Fibroblast of skin of right quadriceps (primary cell): ENCODE data around the gene GPR119.
A peak's percentile ranks its signal among the peaks of the same experiment; 100 is the strongest.
"Not testable (repeated sequence)": the region's sequence is repeated elsewhere in the genome, so short reads cannot be mapped to it uniquely, and the experiment has no call there.

Experiments
- DNase-seq: peaks from one replicate; pipeline ENCODE4 v3.0.0-alpha.2; 2013

GPR119 gene

GRCh38 chrX:130385520-130385919 is at the start of gene GPR119:
TSS of gene GPR119 (minus strand) at chrX:130385674. CDS start at chrX:130385447, 227 bp downstream.
- no peak for DNase-seq

- DNase-seq: not testable (repeated sequence)
Observed at GRCh38 chrX:130429236-130429635, 43.8 kb upstream of the GPR119 start.

- DNase-seq: no peak
Observed at GRCh38 chrX:130426531-130426930, 41.1 kb upstream of the GPR119 start.

GRCh38 chrX:130419263-130419662 is 33.8 kb upstream of the GPR119 start:
- no peak for DNase-seq

GRCh38 chrX:130418740-130419139 is 33.3 kb upstream of the GPR119 start:
- DNase-seq: no peak

- DNase-seq: no peak
Observed at GRCh38 chrX:130418066-130418465, 32.6 kb upstream of the GPR119 start.

DNA sequence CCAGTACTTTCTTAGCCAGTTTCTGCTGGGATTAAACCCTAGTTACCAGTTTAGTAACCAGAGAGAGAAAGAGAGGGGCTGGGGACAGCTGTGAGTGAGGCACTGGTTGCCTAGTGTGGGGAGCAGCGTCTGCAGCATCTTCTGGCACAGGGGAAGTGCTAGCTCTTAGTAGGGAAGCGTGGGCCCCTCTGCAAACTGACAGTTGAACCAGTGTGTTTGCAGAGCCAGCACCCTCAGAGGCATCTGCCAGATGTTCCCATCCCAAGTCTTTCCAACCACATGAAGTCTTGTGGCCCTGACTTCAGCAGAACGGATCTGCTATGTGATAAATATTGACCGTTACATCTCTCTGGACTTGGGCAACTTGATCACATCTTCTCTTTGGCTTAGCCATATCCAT is 31.3 kb upstream of the GPR119 start:
- no peak for DNase-seq

GRCh38 chrX:130415201-130415600 is 29.7 kb upstream of the GPR119 start:
- DNase-seq: no peak

- DNase-seq: no peak
Observed at GRCh38 chrX:130414800-130415199, 29.3 kb upstream of the GPR119 start.

DNA sequence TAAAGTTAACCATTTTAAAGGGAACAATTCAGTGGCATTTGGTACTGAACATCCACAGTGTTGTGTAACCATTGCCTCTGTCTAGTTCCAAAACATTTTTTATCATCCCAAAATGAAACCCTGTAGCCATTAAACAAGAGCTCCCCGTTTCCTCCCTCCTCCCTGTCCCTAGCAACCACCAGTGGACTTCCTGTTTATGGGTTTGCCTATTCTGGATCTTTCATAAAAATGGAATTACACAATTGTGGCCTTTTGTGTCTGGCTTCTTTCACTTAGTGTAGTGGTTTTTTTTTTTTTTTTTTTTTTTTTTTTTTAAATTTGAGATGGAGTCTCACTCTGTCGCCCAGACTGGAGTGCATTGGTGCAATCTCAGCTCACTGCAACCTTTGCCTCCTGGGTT is 27.9 kb upstream of the GPR119 start:
- no peak for DNase-seq

- DNase-seq: no peak
Observed at GRCh38 chrX:130402208-130402684, 16.8 kb upstream of the GPR119 start.

GRCh38 chrX:130401415-130402207 is 16.1 kb upstream of the GPR119 start, which contains the start of gene RBMX2:
TSS of gene RBMX2 (plus strand) at chrX:130401987. CDS start at chrX:130402033, 46 bp downstream.
- DNase-seq: peak; percentile 71

DNA sequence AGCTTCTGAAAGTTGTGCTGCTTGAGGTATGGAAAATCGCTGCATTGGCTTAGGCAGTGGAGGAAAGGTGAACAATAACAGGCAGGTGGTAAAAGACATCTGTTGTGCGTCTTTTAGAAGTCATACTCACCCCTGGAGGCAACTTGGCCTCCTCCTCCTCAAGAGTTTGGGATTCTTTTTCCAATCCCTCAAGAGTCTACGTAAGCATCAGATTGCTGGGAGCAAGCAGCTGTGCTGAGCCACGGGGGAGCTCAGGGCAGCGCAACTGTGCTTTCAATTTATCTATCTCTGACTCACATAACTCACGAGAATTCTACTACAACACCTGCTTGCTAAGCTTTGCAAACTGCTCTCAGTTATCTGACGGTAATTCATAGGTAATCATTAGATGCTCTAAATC is 9.9 kb upstream of the GPR119 start:
- no peak for DNase-seq

DNA sequence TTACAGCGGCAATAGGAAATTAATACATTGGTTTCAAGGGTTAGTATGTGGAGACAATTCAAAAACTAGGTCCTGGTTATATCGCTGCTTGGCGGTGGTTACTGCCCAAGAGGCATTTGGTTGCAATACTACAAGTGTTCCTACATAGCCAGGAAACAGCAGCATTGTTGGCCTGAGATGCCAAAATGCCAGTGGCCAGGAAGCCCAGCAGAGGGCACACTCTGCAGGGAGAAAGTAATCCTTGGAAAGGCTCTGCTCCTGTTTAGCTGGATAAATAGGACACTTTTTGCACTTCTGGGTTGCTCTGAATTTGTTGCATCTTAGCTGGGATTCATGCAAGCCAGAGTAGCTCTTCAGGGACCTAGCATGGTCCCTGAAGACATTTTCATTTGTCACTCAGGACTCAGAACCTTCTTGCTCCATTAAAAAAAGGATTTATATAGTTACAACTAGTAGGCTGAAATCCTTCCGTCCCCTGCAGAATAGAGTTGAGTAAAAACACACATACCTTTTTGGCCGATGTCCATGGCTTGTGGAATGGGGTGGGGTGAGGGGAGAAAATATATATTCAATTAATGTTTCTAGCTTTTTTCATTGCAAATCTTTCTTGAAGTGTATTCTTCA is 8.1 kb upstream of the GPR119 start:
- peak; percentile 32 for DNase-seq

DNA sequence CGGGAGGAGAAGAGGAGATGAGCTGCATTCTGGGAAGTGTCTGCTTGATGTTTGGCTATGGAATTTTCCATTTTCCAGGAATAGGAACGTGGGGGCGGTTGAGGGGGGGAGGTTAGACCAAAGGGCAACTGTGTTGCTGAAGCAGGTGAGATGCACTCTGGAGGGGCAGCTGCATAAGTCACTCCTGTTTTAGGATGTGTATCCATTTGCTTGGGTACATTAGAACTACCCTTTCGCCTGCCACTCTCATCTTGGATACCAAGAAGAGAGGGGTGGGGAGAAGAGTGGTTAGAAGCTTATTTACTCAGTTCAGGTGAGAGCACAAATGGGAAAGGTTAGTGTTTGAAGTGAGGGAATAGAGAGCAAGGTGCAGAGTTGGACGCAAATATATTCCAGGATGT is 934 bp upstream of the GPR119 start:
- no peak for DNase-seq

DNA sequence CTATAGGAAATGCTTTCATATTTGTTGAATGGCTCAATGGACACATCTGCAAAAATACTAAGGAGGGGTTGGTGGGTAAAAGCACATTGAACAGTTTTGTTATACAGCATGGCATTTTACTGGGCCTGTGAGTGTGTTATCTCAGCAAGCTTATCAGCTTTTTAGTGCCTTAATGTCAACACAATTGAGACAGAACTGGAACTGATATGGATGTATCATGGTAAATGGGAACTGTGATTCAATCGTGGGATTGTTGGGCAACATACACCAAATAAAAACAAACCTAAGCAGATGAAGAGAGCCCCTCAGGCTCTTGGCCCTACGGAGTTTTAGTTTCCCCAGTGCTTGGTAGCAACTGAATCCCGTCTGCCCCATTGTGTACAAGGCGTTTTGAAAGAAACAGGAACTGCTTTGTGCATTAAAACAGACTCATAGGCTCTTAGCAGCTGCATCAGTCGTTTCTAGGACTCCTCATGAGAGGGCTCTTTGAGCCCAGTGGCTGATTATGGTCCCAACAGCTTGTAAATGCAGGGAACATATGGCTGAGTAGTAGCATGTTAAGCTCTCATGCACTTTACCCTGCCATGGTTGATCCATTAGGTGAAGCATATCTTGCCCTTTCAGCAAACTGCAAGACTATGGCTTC is 7.3 kb downstream of the GPR119 start:
- no peak for DNase-seq

- DNase-seq: no peak
Observed at GRCh38 chrX:130376077-130376476, 9.4 kb downstream of the GPR119 start.

DNA sequence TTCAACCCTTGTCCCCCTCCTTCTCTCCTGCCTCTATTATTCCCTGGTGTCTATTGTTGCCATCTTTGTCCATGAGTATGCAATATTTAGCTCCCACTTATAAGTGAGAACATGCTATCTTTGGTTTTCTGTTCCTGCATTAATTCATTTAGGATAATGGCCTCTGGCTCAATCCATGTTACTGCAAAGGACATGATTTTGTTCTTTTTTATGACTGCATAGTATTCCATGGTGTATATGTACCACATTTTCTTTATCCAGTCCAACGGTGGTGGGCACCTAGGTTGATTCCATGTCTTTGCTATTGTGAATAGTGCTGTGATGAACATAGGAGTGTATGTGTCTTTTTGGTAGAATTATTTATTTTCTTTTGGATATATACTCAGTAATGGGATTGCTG is 33.4 kb downstream of the GPR119 start:
- not testable (repeated sequence) for DNase-seq

DNA sequence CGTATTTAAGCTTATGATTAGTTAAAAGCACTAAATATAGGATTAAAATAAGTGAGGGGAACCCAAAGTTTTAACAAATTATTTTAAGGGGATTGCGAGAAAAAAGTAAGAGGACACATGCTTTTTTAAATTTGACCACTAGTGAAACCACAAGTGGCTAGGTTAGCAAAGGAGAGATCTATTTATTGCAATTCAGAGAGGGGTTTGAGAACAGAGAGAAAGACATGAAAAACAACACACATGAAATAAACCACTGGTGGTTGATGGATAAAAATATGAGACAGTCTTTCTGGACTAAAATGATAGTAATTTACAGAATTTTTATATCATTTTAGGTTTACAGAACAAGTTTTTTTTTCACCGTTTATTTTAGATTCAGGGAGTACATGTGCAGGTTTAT is 33.9 kb downstream of the GPR119 start:
- DNase-seq: no peak

- DNase-seq: peak; percentile 65
Observed at GRCh38 chrX:130347321-130347720, 38.2 kb downstream of the GPR119 start.

- no peak for DNase-seq
Observed at GRCh38 chrX:130343411-130343810, 42.1 kb downstream of the GPR119 start.

GRCh38 chrX:130340271-130340670 is 45.2 kb downstream of the GPR119 start:
- no peak for DNase-seq

DNA sequence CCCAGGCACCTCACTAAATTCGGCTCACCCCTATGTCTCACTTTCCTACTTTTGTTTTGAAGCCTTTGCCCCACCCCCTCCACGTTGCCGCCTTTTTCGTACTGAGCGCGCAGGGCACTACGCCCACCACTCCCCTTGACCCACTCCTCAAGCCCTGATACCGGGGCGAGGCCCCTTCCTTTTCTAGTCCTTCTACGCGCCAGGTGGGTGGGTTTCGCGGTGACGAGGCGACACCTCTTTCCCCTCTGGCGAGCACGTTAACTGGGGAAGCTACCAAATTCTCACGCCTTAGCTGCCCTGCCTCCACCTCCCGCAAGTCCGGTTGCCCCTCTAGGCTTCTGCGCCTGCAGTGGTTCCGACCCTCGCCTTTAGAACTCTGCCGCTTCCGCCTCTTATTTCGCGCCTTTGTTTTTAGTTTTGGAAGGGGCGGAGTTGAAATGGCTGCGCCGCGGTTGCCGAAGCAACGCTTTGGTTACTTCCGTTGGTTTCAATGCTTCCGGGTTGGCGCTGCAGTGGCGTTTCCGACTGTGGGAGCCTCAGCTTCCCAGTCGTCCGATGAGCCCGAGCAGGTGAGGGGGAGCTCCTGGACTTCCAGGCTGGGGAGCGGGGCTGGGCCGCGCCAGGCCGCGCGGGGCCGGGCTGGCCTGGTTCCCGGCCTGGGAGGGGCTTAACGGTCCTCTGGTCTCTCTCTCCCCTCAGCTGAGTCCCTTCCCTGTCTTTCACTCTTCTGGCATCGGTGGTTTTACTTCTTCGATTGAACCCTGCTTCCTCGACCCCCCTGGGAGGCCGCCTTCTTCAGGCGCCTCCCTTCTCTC is 45.9 kb downstream of the GPR119 start, which contains the start of gene SLC25A14:
Gene SLC25A14 (plus strand): TSS at position 512 of the 815 bp plus-strand sequence. CDS start 360 bp downstream, outside the sequence.
- DNase-seq: peak; percentile 65
